ENCODE data around the gene ZNF622.

The ZNF622 gene

DNA sequence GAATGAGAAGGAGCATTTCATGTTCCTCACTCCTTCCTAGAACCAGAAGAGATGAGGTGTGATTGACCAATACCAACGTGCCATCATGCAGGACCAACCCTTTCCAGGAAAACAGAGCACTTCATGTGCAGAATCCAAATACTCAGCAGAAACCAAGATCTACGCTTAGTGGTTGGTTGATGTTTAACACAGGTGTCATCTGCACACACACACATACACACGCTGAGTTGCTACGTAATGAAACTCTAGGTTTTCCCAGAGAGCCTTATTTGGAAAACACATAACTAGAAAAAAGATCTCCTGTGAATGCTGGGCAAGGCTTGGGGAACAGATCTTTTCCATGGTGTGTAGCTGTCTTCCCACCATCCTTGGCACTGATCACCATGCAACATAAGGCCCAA, 21.1 kb upstream of the ZNF622 start:
- Histone ChIP-seq H4K20me1 (ENCODE audit: insufficient read depth, low read length) (no peaks in the 10 kb centered on the region), H3K4me1 (ENCODE audit: low read length) (peaks cover 6% of the 10 kb centered on the region; the same call in 1 of the 2 replicates), H3K36me3 (replicated peaks; ENCODE audit: low read depth, low read length) (no peaks in the 10 kb centered on the region), H3K4me3 (ENCODE audit: low read length) (no peak overlapping the region), H3K27me3 (ENCODE audit: low read depth, low read length) (no peaks in the 10 kb centered on the region), H3K79me2 (ENCODE audit: low read length) (no peaks in the 10 kb centered on the region), H2AFZ (ENCODE audit: low read depth, low read length) (no peak overlapping the region), H3K4me2 (ENCODE audit: low read length) (no peak overlapping the region), H3K9me3 (ENCODE audit: insufficient read depth, low read length) (no peaks in the 10 kb centered on the region), H3K27ac (ENCODE audit: low read length) (no peak overlapping the region), H3K9ac (ENCODE audit: low read length) (no peak overlapping the region)
- no peak for TF ChIP-seq EZH2phosphoT487 (IDR thresholded peaks at IDR 0.05; ENCODE audit: low read depth)
- TF ChIP-seq CTCF (IDR thresholded peaks at IDR 0.05; ENCODE audit: low read depth, low read length): no peak

DNA sequence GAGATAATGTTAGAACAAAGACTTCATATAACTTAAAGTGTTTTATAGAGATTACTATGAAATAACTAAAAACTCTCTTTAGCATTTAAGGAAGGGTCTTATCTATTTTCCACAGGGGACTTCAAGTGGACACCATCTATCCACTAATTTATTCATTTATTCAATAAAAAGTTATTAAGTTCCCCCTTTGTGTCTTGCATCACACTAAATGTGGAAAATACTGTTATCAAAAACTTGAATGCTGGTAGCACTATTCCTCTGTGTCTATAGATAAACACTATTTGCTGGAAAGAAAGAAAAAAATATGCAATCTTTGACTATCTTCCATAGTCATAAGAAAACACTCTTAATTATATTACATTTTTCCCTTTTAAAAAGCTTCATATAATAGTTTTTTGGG, 20.1 kb upstream of the ZNF622 start:
- H3K27ac ChIP-seq (ENCODE audit: low read length): no peak overlapping the region

DNA sequence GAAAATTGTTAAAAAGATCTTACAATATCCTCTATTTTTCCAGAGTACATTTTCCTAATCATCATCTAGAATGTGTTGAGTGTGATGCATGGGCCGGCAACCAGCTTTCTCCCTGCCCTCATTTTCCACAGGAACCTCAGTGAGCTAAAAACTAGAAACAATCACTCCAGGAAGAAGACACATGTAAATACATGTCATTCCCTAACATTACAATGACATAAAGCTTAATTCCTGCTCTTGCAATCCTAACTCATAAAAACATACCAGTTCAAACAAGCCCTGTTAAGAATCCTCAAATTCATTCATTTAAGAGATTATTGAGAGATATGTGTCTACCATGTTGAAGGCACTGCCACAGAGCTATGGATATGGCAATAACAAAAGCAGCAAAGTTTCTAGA, 18.5 kb upstream of the ZNF622 start:
- peaks cover 6% of the 10 kb centered on the region; the same call in 1 of the 2 replicates for H3K4me1 ChIP-seq (ENCODE audit: low read length)
- H2AFZ ChIP-seq (ENCODE audit: low read depth, low read length): no peak overlapping the region
- no peak overlapping the region for H3K4me3 ChIP-seq (ENCODE audit: low read length)
- H3K36me3 ChIP-seq (replicated peaks; ENCODE audit: low read depth, low read length): no peaks in the 10 kb centered on the region
- no peak for TF ChIP-seq EZH2phosphoT487 (IDR thresholded peaks at IDR 0.05; ENCODE audit: low read depth)
- no peak for TF ChIP-seq CTCF (IDR thresholded peaks at IDR 0.05; ENCODE audit: low read depth, low read length)
- H3K27me3 ChIP-seq (ENCODE audit: low read depth, low read length): no peaks in the 10 kb centered on the region
- no peaks in the 10 kb centered on the region for H3K9me3 ChIP-seq (ENCODE audit: insufficient read depth, low read length)
- no peaks in the 10 kb centered on the region for H3K79me2 ChIP-seq (ENCODE audit: low read length)
- no peak overlapping the region for H3K9ac ChIP-seq (ENCODE audit: low read length)
- H3K4me2 ChIP-seq (ENCODE audit: low read length): no peak overlapping the region
- H3K27ac ChIP-seq (ENCODE audit: low read length): no peak overlapping the region
- no peaks in the 10 kb centered on the region for H4K20me1 ChIP-seq (ENCODE audit: insufficient read depth, low read length)

More for the DNA sequence above, 20.1 kb upstream of the ZNF622 start:
- no peak for TF ChIP-seq CTCF (IDR thresholded peaks at IDR 0.05; ENCODE audit: low read depth, low read length)
- TF ChIP-seq EZH2phosphoT487 (IDR thresholded peaks at IDR 0.05; ENCODE audit: low read depth): no peak
- Histone ChIP-seq H3K4me1 (ENCODE audit: low read length) (peaks cover 6% of the 10 kb centered on the region; the same call in 1 of the 2 replicates), H3K9me3 (ENCODE audit: insufficient read depth, low read length) (no peaks in the 10 kb centered on the region), H3K4me3 (ENCODE audit: low read length) (no peak overlapping the region), H3K79me2 (ENCODE audit: low read length) (no peaks in the 10 kb centered on the region), H3K36me3 (replicated peaks; ENCODE audit: low read depth, low read length) (no peaks in the 10 kb centered on the region), H4K20me1 (ENCODE audit: insufficient read depth, low read length) (no peaks in the 10 kb centered on the region), H3K9ac (ENCODE audit: low read length) (no peak overlapping the region), H2AFZ (ENCODE audit: low read depth, low read length) (no peak overlapping the region), H3K4me2 (ENCODE audit: low read length) (no peak overlapping the region), H3K27me3 (ENCODE audit: low read depth, low read length) (no peaks in the 10 kb centered on the region)

GRCh38 chr5:16483361-16483760, 17.8 kb upstream of the ZNF622 start:
- Histone ChIP-seq H3K4me1 (ENCODE audit: low read length) (peaks cover 6% of the 10 kb centered on the region; the same call in 1 of the 2 replicates), H3K4me2 (ENCODE audit: low read length) (no peak overlapping the region)

More at GRCh38 chr5:16483361-16483760, 17.8 kb upstream of the ZNF622 start:
- no peak overlapping the region for H3K4me3 ChIP-seq (ENCODE audit: low read length)
- TF ChIP-seq EZH2phosphoT487 (IDR thresholded peaks at IDR 0.05; ENCODE audit: low read depth) (no peak), CTCF (IDR thresholded peaks at IDR 0.05; ENCODE audit: low read depth, low read length) (no peak)
- no peaks in the 10 kb centered on the region for H3K9me3 ChIP-seq (ENCODE audit: insufficient read depth, low read length)
- no peak overlapping the region for H3K27ac ChIP-seq (ENCODE audit: low read length)
- H3K36me3 ChIP-seq (replicated peaks; ENCODE audit: low read depth, low read length): no peaks in the 10 kb centered on the region
- no peaks in the 10 kb centered on the region for H3K27me3 ChIP-seq (ENCODE audit: low read depth, low read length)
- H3K79me2 ChIP-seq (ENCODE audit: low read length): no peaks in the 10 kb centered on the region
- no peaks in the 10 kb centered on the region for H4K20me1 ChIP-seq (ENCODE audit: insufficient read depth, low read length)
- no peak overlapping the region for H3K9ac ChIP-seq (ENCODE audit: low read length)
- no peak overlapping the region for H2AFZ ChIP-seq (ENCODE audit: low read depth, low read length)
